H9 (cell line): ENCODE measurements around the gene KAZN. TPM values are rescaled to one million over a fixed set of nuclear protein-coding genes. Genes with fewer than 3 reads are reported as not detected.

ENCODE experiments used
- DNase-seq: peaks from one replicate; pipeline ENCODE4 v3.0.0-alpha.2; 2017
- H2AFZ ChIP-seq: one replicate; pipeline ENCODE4 v1.6.1; 2013; ENCODE audit warnings: mild to moderate bottlenecking, low read length, control low read depth, moderate library complexity
- H2AK5ac ChIP-seq: 2 replicates; pipeline ENCODE4 v1.6.1; 2013; ENCODE audit warnings: low read length, control low read depth, mixed read lengths; ENCODE audit not compliant: insufficient read length
- H2BK120ac ChIP-seq: one replicate; pipeline ENCODE4 v1.6.1; 2013; ENCODE audit warnings: low read depth, mild to moderate bottlenecking, low read length, control low read depth, inconsistent platforms; ENCODE audit not compliant: poor library complexity, severe bottlenecking
- H2BK12ac ChIP-seq: 2 replicates; pipeline ENCODE4 v1.6.1; 2013; ENCODE audit warnings: low read length, control low read depth, mixed read lengths, low read depth; ENCODE audit not compliant: insufficient read length
- H2BK15ac ChIP-seq: 2 replicates; pipeline ENCODE4 v1.6.1; 2013; ENCODE audit warnings: low read depth, low read length, control low read depth
- H2BK20ac ChIP-seq: one replicate; pipeline ENCODE4 v1.6.1; 2013; ENCODE audit warnings: low read depth, mild to moderate bottlenecking, low read length, control low read depth, inconsistent platforms; ENCODE audit not compliant: poor library complexity, severe bottlenecking
- H2BK5ac ChIP-seq: 2 replicates; pipeline ENCODE4 v1.6.1; 2013; ENCODE audit warnings: low read length, control low read depth, mixed read lengths; ENCODE audit not compliant: insufficient read length
- H3K14ac ChIP-seq: 2 replicates; pipeline ENCODE4 v1.6.1; 2013; ENCODE audit warnings: low read length, control low read depth; ENCODE audit not compliant: insufficient read depth
- H3K18ac ChIP-seq: 2 replicates; pipeline ENCODE4 v1.6.1; 2013; ENCODE audit warnings: low read depth, mild to moderate bottlenecking, mixed read lengths, low read length, control low read depth; ENCODE audit not compliant: insufficient read length
- H3K23ac ChIP-seq: 2 replicates; pipeline ENCODE4 v1.6.1; 2013; ENCODE audit warnings: low read length, control low read depth, mixed read lengths, low read depth; ENCODE audit not compliant: insufficient read length
- H3K23me2 ChIP-seq: 2 replicates; pipeline ENCODE4 v1.6.1; 2013; ENCODE audit warnings: low read depth, mild to moderate bottlenecking, mixed read lengths, low read length, control low read depth; ENCODE audit not compliant: insufficient read length, poor library complexity, severe bottlenecking
- H3K27ac ChIP-seq: 2 replicates; pipeline ENCODE4 v1.5.1; 2013; ENCODE audit warnings: low read length, control low read depth, mixed read lengths, low read depth; ENCODE audit not compliant: insufficient read length
- H3K27me3 ChIP-seq: 2 replicates; pipeline ENCODE4 v1.6.1; 2013; ENCODE audit warnings: low read length, control low read depth, inconsistent platforms; ENCODE audit not compliant: insufficient read depth
- H3K4ac ChIP-seq: 2 replicates; pipeline ENCODE4 v1.6.1; 2013; ENCODE audit warnings: low read depth, mild to moderate bottlenecking, control low read depth, inconsistent platforms, low read length, moderate library complexity
- H3K4me1 ChIP-seq: 2 replicates; pipeline ENCODE4 v1.6.1; 2013; ENCODE audit warnings: low read length, control low read depth, inconsistent platforms; ENCODE audit not compliant: insufficient read depth
- H3K4me2 ChIP-seq: 2 replicates; pipeline ENCODE4 v1.6.1; 2013; ENCODE audit warnings: low read length, control low read depth, mixed read lengths; ENCODE audit not compliant: insufficient read length, insufficient read depth
- H3K56ac ChIP-seq: 2 replicates; pipeline ENCODE4 v1.6.1; 2013; ENCODE audit warnings: low read depth, mild to moderate bottlenecking, mixed read lengths, low read length, control low read depth; ENCODE audit not compliant: insufficient read length
- H3K79me1 ChIP-seq: 2 replicates; pipeline ENCODE4 v1.6.1; 2013; ENCODE audit warnings: low read depth, mild to moderate bottlenecking, moderate library complexity, low read length, control low read depth, inconsistent platforms; ENCODE audit not compliant: insufficient read depth, poor library complexity, severe bottlenecking
- H3K79me2 ChIP-seq: 2 replicates; pipeline ENCODE4 v1.6.1; 2013; ENCODE audit warnings: low read length, control low read depth, inconsistent platforms; ENCODE audit not compliant: insufficient read depth
- H3K9ac ChIP-seq: 2 replicates; pipeline ENCODE4 v1.6.1; 2013; ENCODE audit warnings: low read length, control low read depth, mixed read lengths; ENCODE audit not compliant: insufficient read length; ENCODE audit errors: extremely low read depth
- H3K9me3 ChIP-seq: one replicate; pipeline ENCODE4 v1.6.1; 2013; ENCODE audit warnings: low read depth, low read length, inconsistent platforms; ENCODE audit not compliant: control insufficient read depth
- H3T11ph ChIP-seq: one replicate; pipeline ENCODE4 v1.6.1; 2013; ENCODE audit warnings: mild to moderate bottlenecking, low read length, control low read depth, inconsistent platforms
- H4K20me1 ChIP-seq: one replicate; pipeline ENCODE4 v1.6.1; 2013; ENCODE audit not compliant: control insufficient read depth, insufficient read length, insufficient read depth
- H4K5ac ChIP-seq: 2 replicates; pipeline ENCODE4 v1.6.1; 2013; ENCODE audit warnings: low read depth, mild to moderate bottlenecking, mixed read lengths, low read length, control low read depth; ENCODE audit not compliant: insufficient read length
- H4K8ac ChIP-seq: replicated peaks from 2 replicates; pipeline ENCODE4 v1.6.1; 2013; ENCODE audit warnings: low read length, control low read depth, mixed read lengths, low read depth; ENCODE audit not compliant: insufficient read length
- H4K91ac ChIP-seq: 2 replicates; pipeline ENCODE4 v1.6.1; 2013; ENCODE audit warnings: low read depth, mild to moderate bottlenecking, moderate library complexity, mixed read lengths, low read length, control low read depth; ENCODE audit not compliant: insufficient read length
- H3K27ac Mint-ChIP-seq, 3 experiments: 2 replicates in 2 of 3; 3 replicates in 1 of 3; pipeline ENCODE4 v1.8.0; 2020 to 2021; ENCODE audit warnings: mixed read lengths in 3 of 3, mild to moderate bottlenecking in 1 of 3, moderate library complexity in 1 of 3
- H3K27me3 Mint-ChIP-seq: 2 replicates; pipeline ENCODE4 v1.8.0; 2021; ENCODE audit warnings: low read depth, mild to moderate bottlenecking, moderate library complexity, mixed read lengths
- H3K36me3 Mint-ChIP-seq, 3 experiments: 2 replicates in 2 of 3; 3 replicates in 1 of 3; pipeline ENCODE4 v1.8.0; 2020 to 2021; ENCODE audit warnings: low read depth in 3 of 3, mixed read lengths in 3 of 3; ENCODE audit not compliant: insufficient read depth in 1 of 3
- H3K4me1 Mint-ChIP-seq, 2 experiments: 2 replicates each; pipeline ENCODE4 v1.8.0; 2020; ENCODE audit warnings: mixed read lengths in 2 of 2
- H3K4me3 Mint-ChIP-seq, 2 experiments: 2 replicates in 1 of 2; 3 replicates in 1 of 2; pipeline ENCODE4 v1.8.0; 2020 to 2021; ENCODE audit warnings: mild to moderate bottlenecking in 2 of 2, mixed read lengths in 2 of 2, moderate library complexity in 1 of 2
- H3K9me3 Mint-ChIP-seq, 2 experiments: 2 replicates in 1 of 2; 3 replicates in 1 of 2; pipeline ENCODE4 v1.8.0; 2020; ENCODE audit warnings: mild to moderate bottlenecking in 2 of 2, mixed read lengths in 2 of 2, moderate library complexity in 1 of 2
- CTCF ChIP-seq: fragments of 200-600 bp; sonication (generic); conservative IDR thresholded peaks from 3 replicates; pipeline ENCODE4 v1.8.0; 2021; ENCODE audit warnings: antibody characterized with exemption, mild to moderate bottlenecking
- WGBS: extraction: QIAGEN DNeasy Blood & Tissue Kit; methylation state at CpG from one replicate; pipeline ENCODE4 v1.1.7; 2013; ENCODE audit warnings: missing lambda C conversion rate, low lambda C conversion rate, mixed read lengths; ENCODE audit not compliant: insufficient read length; ENCODE audit errors: extremely low coverage; 5-methylcytosine and 5-hydroxymethylcytosine counted together
- total RNA-seq: library from RNA; stranded (reverse); gene quantifications from 2 replicates; pipeline ENCODE4 v1.2.1, GENCODE V29; 2021

Gene KAZN
- total RNA-seq, 1 experiment from 2014 or later: 7.6 TPM

- no peak overlapping the region for H3K4ac ChIP-seq
- H3K27ac Mint-ChIP-seq: no peak overlapping the region; a peak in 1 of 7 replicates
- TF ChIP-seq CTCF: no peak
These were observed 322.6 kb downstream of the KAZN start for GRCh38 chr1:14921057-14921456.

More at GRCh38 chr1:14921057-14921456, 322.6 kb downstream of the KAZN start:
- Histone ChIP-seq H2BK120ac (no peak overlapping the region), H3K4me2 (no peak overlapping the region), H3K23ac (no peak overlapping the region), H2AFZ (no peak overlapping the region), H3K14ac (no peak overlapping the region), H3K27me3 (peaks cover 12% of the 10 kb centered on the region), H2BK12ac (no peak overlapping the region), H3K27ac (no peak overlapping the region), H3K79me2 (no peaks in the 10 kb centered on the region), H4K8ac (no peak overlapping the region), H2AK5ac (no peak overlapping the region), H4K91ac (no peak overlapping the region), H3T11ph (no peak overlapping the region), H2BK15ac (no peak overlapping the region), H3K9ac (no peak overlapping the region), H3K9me3 (no peaks in the 10 kb centered on the region), H4K20me1 (no peaks in the 10 kb centered on the region), H3K18ac (no peak overlapping the region), H2BK5ac (no peak overlapping the region), H3K56ac (no peak overlapping the region), H3K4me1 (no peaks in the 10 kb centered on the region), H3K79me1 (no peaks in the 10 kb centered on the region), H4K5ac (no peak overlapping the region), H2BK20ac (no peak overlapping the region), H3K23me2 (peaks cover 12% of the 10 kb centered on the region)
- H3K27me3 Mint-ChIP-seq: peaks cover 43% of the 10 kb centered on the region
- no peak for DNase-seq
- H3K4me1 Mint-ChIP-seq: peaks cover 10 to 16% of the 10 kb centered on the region in 2 experiments
- H3K9me3 Mint-ChIP-seq: no peaks in the 10 kb centered on the region
- no peak overlapping the region for H3K4me3 Mint-ChIP-seq
- WGBS: no CpG with 5 or more reads among the region's 7 CpGs
- H3K36me3 Mint-ChIP-seq: no peaks in the 10 kb centered on the region
